ENCODE data around the gene KIF6. TPM values are rescaled to one million over a fixed set of nuclear protein-coding genes. Genes with fewer than 3 reads are reported as not detected.

KIF6 gene
- polyA plus RNA-seq, 4 donors: 0.18 to 1.2 TPM; not detected in 2

GRCh38 chr6:39698789-39699188, 26.4 kb downstream of the KIF6 start:
- WGBS, 3 donors: 88 to 94% (median 93%) methylated on average over 1 of the region's 1 CpG
- FAIRE-seq: no peak
- H3K4me1 ChIP-seq (ENCODE audit: control insufficient read depth in 3 of 3, insufficient read depth in 2 of 3, low read depth in 1 of 3, low read length in 2 of 3): no peaks in the 10 kb centered on the region

GRCh38 chr6:39696986-39697788, 28.0 kb downstream of the KIF6 start:
- H3K4me3 ChIP-seq (ENCODE audit: low read depth in 1 of 3, low read length in 3 of 3): no peak overlapping the region
- H3K27ac ChIP-seq (ENCODE audit: low read depth in 1 of 3, low read length in 2 of 3): no peak overlapping the region
- no peaks in the 10 kb centered on the region for H3K27me3 ChIP-seq (ENCODE audit: control insufficient read depth in 3 of 3, insufficient read depth in 3 of 3, low read length in 3 of 3)
- WGBS, 3 donors: 54 to 71% (median 57%) methylated on average over 4 of the region's 4 CpGs
- no peaks in the 10 kb centered on the region for H3K4me1 ChIP-seq (ENCODE audit: control insufficient read depth in 3 of 3, insufficient read depth in 2 of 3, low read depth in 1 of 3, low read length in 2 of 3)
- no peaks in the 10 kb centered on the region for H3K36me3 ChIP-seq (ENCODE audit: control insufficient read depth in 3 of 3, insufficient read depth in 2 of 3, low read depth in 1 of 3, low read length in 3 of 3)
- FAIRE-seq (no peak), DNase-seq (no peak)
- no peaks in the 10 kb centered on the region for H3K9me3 ChIP-seq (ENCODE audit: control insufficient read depth in 2 of 2, insufficient read depth in 1 of 2, low read depth in 1 of 2, low read length in 1 of 2)

More at GRCh38 chr6:39698789-39699188, 26.4 kb downstream of the KIF6 start:
- Histone ChIP-seq H3K27ac (ENCODE audit: low read depth in 1 of 3, low read length in 2 of 3) (no peak overlapping the region), H3K4me3 (ENCODE audit: low read depth in 1 of 3, low read length in 3 of 3) (no peak overlapping the region), H3K9me3 (ENCODE audit: control insufficient read depth in 2 of 2, insufficient read depth in 1 of 2, low read depth in 1 of 2, low read length in 1 of 2) (no peaks in the 10 kb centered on the region), H3K36me3 (ENCODE audit: control insufficient read depth in 3 of 3, insufficient read depth in 2 of 3, low read depth in 1 of 3, low read length in 3 of 3) (no peaks in the 10 kb centered on the region), H3K27me3 (ENCODE audit: control insufficient read depth in 3 of 3, insufficient read depth in 3 of 3, low read length in 3 of 3) (no peaks in the 10 kb centered on the region)
- DNase-seq: no peak

- Histone ChIP-seq H3K4me3 (ENCODE audit: low read depth in 1 of 3, low read length in 3 of 3) (no peak overlapping the region), H3K27ac (ENCODE audit: low read depth in 1 of 3, low read length in 2 of 3) (no peak overlapping the region), H3K27me3 (ENCODE audit: control insufficient read depth in 3 of 3, insufficient read depth in 3 of 3, low read length in 3 of 3) (no peaks in the 10 kb centered on the region), H3K36me3 (ENCODE audit: control insufficient read depth in 3 of 3, insufficient read depth in 2 of 3, low read depth in 1 of 3, low read length in 3 of 3) (no peaks in the 10 kb centered on the region), H3K4me1 (ENCODE audit: control insufficient read depth in 3 of 3, insufficient read depth in 2 of 3, low read depth in 1 of 3, low read length in 2 of 3) (no peaks in the 10 kb centered on the region), H3K9me3 (ENCODE audit: control insufficient read depth in 2 of 2, insufficient read depth in 1 of 2, low read depth in 1 of 2, low read length in 1 of 2) (no peaks in the 10 kb centered on the region)
- no peak for FAIRE-seq
- no peak for DNase-seq
Measured at GRCh38 chr6:39695447-39695846, 29.8 kb downstream of the KIF6 start.

- FAIRE-seq: no peak
- no peak for DNase-seq
- no peaks in the 10 kb centered on the region for H3K27me3 ChIP-seq (ENCODE audit: control insufficient read depth in 3 of 3, insufficient read depth in 3 of 3, low read length in 3 of 3)
- no peak overlapping the region for H3K27ac ChIP-seq (ENCODE audit: low read depth in 1 of 3, low read length in 2 of 3)
- H3K4me1 ChIP-seq (ENCODE audit: control insufficient read depth in 3 of 3, insufficient read depth in 2 of 3, low read depth in 1 of 3, low read length in 2 of 3): no peaks in the 10 kb centered on the region
- H3K36me3 ChIP-seq (ENCODE audit: control insufficient read depth in 3 of 3, insufficient read depth in 2 of 3, low read depth in 1 of 3, low read length in 3 of 3): no peaks in the 10 kb centered on the region
- H3K9me3 ChIP-seq (ENCODE audit: control insufficient read depth in 2 of 2, insufficient read depth in 1 of 2, low read depth in 1 of 2, low read length in 1 of 2): no peaks in the 10 kb centered on the region
- no peak overlapping the region for H3K4me3 ChIP-seq (ENCODE audit: low read depth in 1 of 3, low read length in 3 of 3)
Measured at GRCh38 chr6:39693206-39693605, 32.0 kb downstream of the KIF6 start.

GRCh38 chr6:39688494-39688893, 36.7 kb downstream of the KIF6 start:
- no peak overlapping the region for H3K27ac ChIP-seq (ENCODE audit: low read depth in 1 of 3, low read length in 2 of 3)
- H3K4me1 ChIP-seq (ENCODE audit: control insufficient read depth in 3 of 3, insufficient read depth in 2 of 3, low read depth in 1 of 3, low read length in 2 of 3): peaks cover 0 to 5% (median 0%) of the 10 kb centered on the region in 3 donors
- 56 to 66% (median 60%) methylated on average over 2 of the region's 2 CpGs for WGBS, 3 donors
- H3K36me3 ChIP-seq (ENCODE audit: control insufficient read depth in 3 of 3, insufficient read depth in 2 of 3, low read depth in 1 of 3, low read length in 3 of 3): no peaks in the 10 kb centered on the region
- no peaks in the 10 kb centered on the region for H3K9me3 ChIP-seq (ENCODE audit: control insufficient read depth in 2 of 2, insufficient read depth in 1 of 2, low read depth in 1 of 2, low read length in 1 of 2)
- FAIRE-seq (no peak), DNase-seq (no peak)
- H3K4me3 ChIP-seq (ENCODE audit: low read depth in 1 of 3, low read length in 3 of 3): no peak overlapping the region
- H3K27me3 ChIP-seq (ENCODE audit: control insufficient read depth in 3 of 3, insufficient read depth in 3 of 3, low read length in 3 of 3): peaks cover 0 to 2% (median 0%) of the 10 kb centered on the region in 3 donors

- H3K27ac ChIP-seq (ENCODE audit: low read depth in 1 of 3, low read length in 2 of 3): no peak overlapping the region
- DNase-seq: no peak
- H3K36me3 ChIP-seq (ENCODE audit: control insufficient read depth in 3 of 3, insufficient read depth in 2 of 3, low read depth in 1 of 3, low read length in 3 of 3): no peaks in the 10 kb centered on the region
- H3K27me3 ChIP-seq (ENCODE audit: control insufficient read depth in 3 of 3, insufficient read depth in 3 of 3, low read length in 3 of 3): peaks cover 0 to 2% (median 0%) of the 10 kb centered on the region in 3 donors
- FAIRE-seq: no peak
- peaks cover 0 to 5% (median 0%) of the 10 kb centered on the region in 3 donors for H3K4me1 ChIP-seq (ENCODE audit: control insufficient read depth in 3 of 3, insufficient read depth in 2 of 3, low read depth in 1 of 3, low read length in 2 of 3)
- 80 to 89% (median 88%) methylated on average over 6 of the region's 6 CpGs for WGBS, 3 donors
- H3K9me3 ChIP-seq (ENCODE audit: control insufficient read depth in 2 of 2, insufficient read depth in 1 of 2, low read depth in 1 of 2, low read length in 1 of 2): no peaks in the 10 kb centered on the region
- H3K4me3 ChIP-seq (ENCODE audit: low read depth in 1 of 3, low read length in 3 of 3): no peak overlapping the region
Measured at GRCh38 chr6:39686976-39687375, 38.2 kb downstream of the KIF6 start.

- WGBS, 3 donors: 79 to 80% (median 80%) methylated on average over 1 of the region's 1 CpG
- Histone ChIP-seq H3K4me3 (ENCODE audit: low read depth in 1 of 3, low read length in 3 of 3) (no peak overlapping the region), H3K27me3 (ENCODE audit: control insufficient read depth in 3 of 3, insufficient read depth in 3 of 3, low read length in 3 of 3) (peaks cover 0 to 2% (median 0%) of the 10 kb centered on the region in 3 donors), H3K27ac (ENCODE audit: low read depth in 1 of 3, low read length in 2 of 3) (no peak overlapping the region), H3K9me3 (ENCODE audit: control insufficient read depth in 2 of 2, insufficient read depth in 1 of 2, low read depth in 1 of 2, low read length in 1 of 2) (no peaks in the 10 kb centered on the region), H3K4me1 (ENCODE audit: control insufficient read depth in 3 of 3, insufficient read depth in 2 of 3, low read depth in 1 of 3, low read length in 2 of 3) (peaks cover 0 to 5% (median 0%) of the 10 kb centered on the region in 3 donors), H3K36me3 (ENCODE audit: control insufficient read depth in 3 of 3, insufficient read depth in 2 of 3, low read depth in 1 of 3, low read length in 3 of 3) (no peaks in the 10 kb centered on the region)
- DNase-seq (no peak), FAIRE-seq (no peak)
Measured at GRCh38 chr6:39685938-39686337, 39.3 kb downstream of the KIF6 start.

GRCh38 chr6:39685489-39685826, 39.8 kb downstream of the KIF6 start:
- WGBS, 3 donors: 35 to 65% (median 56%) methylated on average over 2 of the region's 2 CpGs

More at GRCh38 chr6:39685489-39685826, 39.8 kb downstream of the KIF6 start:
- no peak overlapping the region for H3K27ac ChIP-seq (ENCODE audit: low read depth in 1 of 3, low read length in 2 of 3)
- H3K27me3 ChIP-seq (ENCODE audit: control insufficient read depth in 3 of 3, insufficient read depth in 3 of 3, low read length in 3 of 3): peaks cover 0 to 2% (median 0%) of the 10 kb centered on the region in 3 donors
- no peak overlapping the region for H3K4me3 ChIP-seq (ENCODE audit: low read depth in 1 of 3, low read length in 3 of 3)
- FAIRE-seq (no peak), DNase-seq (no peak)
- H3K36me3 ChIP-seq (ENCODE audit: control insufficient read depth in 3 of 3, insufficient read depth in 2 of 3, low read depth in 1 of 3, low read length in 3 of 3): no peaks in the 10 kb centered on the region
- H3K9me3 ChIP-seq (ENCODE audit: control insufficient read depth in 2 of 2, insufficient read depth in 1 of 2, low read depth in 1 of 2, low read length in 1 of 2): no peaks in the 10 kb centered on the region
- peaks cover 0 to 5% (median 0%) of the 10 kb centered on the region in 3 donors for H3K4me1 ChIP-seq (ENCODE audit: control insufficient read depth in 3 of 3, insufficient read depth in 2 of 3, low read depth in 1 of 3, low read length in 2 of 3)

Data from small intestine (tissue), 7 donors.